ENCODE data around the gene NBEA. TPM values are rescaled to one million over a fixed set of nuclear protein-coding genes. Genes with fewer than 3 reads are reported as not detected.

Gene NBEA
- total and polyA plus RNA-seq, 8 donors, result 1.6 to 36.0 (median 7.7) TPM

- Histone ChIP-seq H3K4me3 (no peak overlapping the region), H3K9me3 (no peaks in the 10 kb centered on the region), H3K36me3 (peaks cover 0 to 36% (median 12%) of the 10 kb centered on the region in 4 donors), H3K4me1 (no peaks in the 10 kb centered on the region), H3K27me3 (no peaks in the 10 kb centered on the region), H3K27ac (no peak overlapping the region)
- DNase-seq, result no peak
- intact Hi-C loops (cut with DNase I; ENCODE audit: low total_unique reads), result no loop called here
- WGBS, 5 donors, result 78 to 88% (median 81%) methylated on average over 4 of the region's 4 CpGs
- no peak for TF ChIP-seq POLR2A (IDR thresholded peaks at IDR 0.05)
- no peak for TF ChIP-seq EP300 (IDR thresholded peaks at IDR 0.05)
- no peak for TF ChIP-seq POLR2AphosphoS5 (IDR thresholded peaks at IDR 0.05)
- TF ChIP-seq CTCF (IDR thresholded peaks at IDR 0.05), result no peak
Measured at GRCh38 chr13:35252536-35253205, 310.6 kb downstream of the NBEA start.

- Histone ChIP-seq H3K4me1 (no peaks in the 10 kb centered on the region), H3K27me3 (no peaks in the 10 kb centered on the region), H3K36me3 (peaks cover 0 to 36% (median 12%) of the 10 kb centered on the region in 4 donors), H3K4me3 (no peak overlapping the region), H3K27ac (no peak overlapping the region), H3K9me3 (no peaks in the 10 kb centered on the region)
- TF ChIP-seq POLR2A (IDR thresholded peaks at IDR 0.05) (no peak), POLR2AphosphoS5 (IDR thresholded peaks at IDR 0.05) (no peak), EP300 (IDR thresholded peaks at IDR 0.05) (no peak), CTCF (IDR thresholded peaks at IDR 0.05) (no peak)
- WGBS, 5 donors, result 88 to 97% (median 95%) methylated on average over 7 to 8 of the region's 8 CpGs
- DNase-seq, result no peak
- intact Hi-C loops (cut with DNase I; ENCODE audit: low total_unique reads), result no loop called here
Measured at GRCh38 chr13:35255241-35255640, 313.2 kb downstream of the NBEA start.

- no peak overlapping the region for H3K27ac ChIP-seq
- H3K36me3 ChIP-seq, result peaks cover 0 to 27% (median 4%) of the 10 kb centered on the region in 4 donors
- intact Hi-C loops (cut with DNase I; ENCODE audit: low total_unique reads), result no loop called here
- no peaks in the 10 kb centered on the region for H3K4me1 ChIP-seq
- TF ChIP-seq POLR2AphosphoS5 (IDR thresholded peaks at IDR 0.05) (no peak), POLR2A (IDR thresholded peaks at IDR 0.05) (no peak), EP300 (IDR thresholded peaks at IDR 0.05) (no peak), CTCF (IDR thresholded peaks at IDR 0.05) (no peak)
- no peak for DNase-seq
- 83 to 96% (median 92%) methylated on average over 5 to 9 of the region's 9 CpGs for WGBS, 5 donors
- H3K9me3 ChIP-seq, result no peaks in the 10 kb centered on the region
- H3K27me3 ChIP-seq, result no peaks in the 10 kb centered on the region
- H3K4me3 ChIP-seq, result no peak overlapping the region
Measured at GRCh38 chr13:35256459-35257148, 314.5 kb downstream of the NBEA start.

GRCh38 chr13:35260316-35260715, 318.2 kb downstream of the NBEA start:
- peaks cover 0 to 5% (median 3%) of the 10 kb centered on the region in 4 donors for H3K9me3 ChIP-seq
- intact Hi-C loops (cut with DNase I; ENCODE audit: low total_unique reads), result no loop called here
- H3K27ac ChIP-seq, result no peak overlapping the region
- H3K4me1 ChIP-seq, result no peaks in the 10 kb centered on the region
- no peak for TF ChIP-seq CTCF (IDR thresholded peaks at IDR 0.05)
- TF ChIP-seq EP300 (IDR thresholded peaks at IDR 0.05), result no peak
- no peak for TF ChIP-seq POLR2A (IDR thresholded peaks at IDR 0.05)
- TF ChIP-seq POLR2AphosphoS5 (IDR thresholded peaks at IDR 0.05), result no peak
- no peaks in the 10 kb centered on the region for H3K27me3 ChIP-seq
- H3K36me3 ChIP-seq, result peaks cover 0 to 6% (median 0%) of the 10 kb centered on the region in 4 donors
- DNase-seq, result no peak
- H3K4me3 ChIP-seq, result no peak overlapping the region

Data from stomach (tissue), 9 donors.